ENCODE measurements around the gene HES7. TPM values are rescaled to one million over a fixed set of nuclear protein-coding genes. Genes with fewer than 3 reads are reported as not detected.

The HES7 gene
- total and polyA plus RNA-seq, 9 of the 15 experiments (the other 6 are each of a cell fraction or from before 2014, with no cell fraction given), result 0.03 to 1.7 (median 0.14) TPM; not detected in 1

DNA sequence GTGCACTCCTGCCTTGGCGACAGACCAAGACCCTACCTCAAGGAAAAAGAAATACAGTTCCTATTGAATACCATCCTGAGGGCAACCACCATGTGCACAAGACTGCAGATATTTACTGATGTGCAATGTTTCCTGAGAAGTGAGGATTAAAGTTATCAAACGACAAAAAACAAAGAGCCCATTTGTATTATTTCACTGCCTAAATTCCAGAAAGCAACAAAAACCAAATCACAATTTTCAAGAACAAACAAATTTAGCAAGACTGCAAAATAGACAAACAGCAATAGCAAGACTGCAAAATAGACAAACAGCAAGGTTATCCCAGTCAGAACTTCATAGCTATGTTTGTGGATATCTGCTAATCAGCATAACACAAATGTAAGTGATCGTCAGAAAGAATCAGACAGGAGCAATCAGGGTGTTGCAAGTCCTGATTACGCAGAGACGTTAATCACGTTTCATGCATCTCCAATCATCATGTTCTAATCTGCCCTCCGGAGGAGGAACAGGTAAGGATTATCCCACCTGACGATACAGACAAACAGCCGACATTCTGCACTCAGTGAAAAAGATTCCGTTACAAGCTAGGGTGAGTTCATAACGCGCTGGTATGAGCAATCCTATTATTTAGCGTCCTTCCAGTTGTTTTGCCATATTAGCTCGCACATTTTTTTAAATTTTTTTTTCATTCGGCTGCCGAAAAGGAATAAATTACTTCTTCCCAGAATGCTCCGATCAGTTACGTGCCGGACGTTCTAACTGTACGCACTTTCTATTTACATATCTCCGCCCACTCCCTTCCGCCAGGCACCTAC, 49.4 kb upstream of the HES7 start (continued):
- TF ChIP-seq, protein P1, sequence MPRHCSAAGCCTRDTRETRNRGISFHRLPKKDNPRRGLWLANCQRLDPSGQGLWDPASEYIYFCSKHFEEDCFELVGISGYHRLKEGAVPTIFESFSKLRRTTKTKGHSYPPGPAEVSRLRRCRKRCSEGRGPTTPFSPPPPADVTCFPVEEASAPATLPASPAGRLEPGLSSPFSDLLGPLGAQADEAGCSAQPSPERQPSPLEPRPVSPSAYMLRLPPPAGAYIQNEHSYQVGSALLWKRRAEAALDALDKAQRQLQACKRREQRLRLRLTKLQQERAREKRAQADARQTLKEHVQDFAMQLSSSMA (CRISPR knock-in tag; IDR thresholded peaks at IDR 0.05), result peak; percentile 92
- TF ChIP-seq TCFL5 (CRISPR knock-in tag; conservative IDR thresholded peaks at IDR 0.05) (peak; percentile 77), ZNF551 (CRISPR knock-in tag; IDR thresholded peaks at IDR 0.05) (peak; percentile 93), POLR2G (IDR thresholded peaks at IDR 0.05; ENCODE audit: low read depth, low read length) (peak; percentile 85), ETV6 (IDR thresholded peaks at IDR 0.05; ENCODE audit: borderline replicate concordance in 1 of 2, low read depth in 2 of 2, low read length in 1 of 2) (peak in 1 of 2 experiments; percentile 89; a peak in 1 of 4 replicates), ETV6 (CRISPR knock-in tag; IDR thresholded peaks at IDR 0.05; ENCODE audit: borderline replicate concordance) (no peak), ESRRA (IDR thresholded peaks at IDR 0.05; ENCODE audit: borderline replicate concordance, low read depth) (peak; percentile 56; the same call in 1 of the 2 replicates), TAF9B (IDR thresholded peaks at IDR 0.05; ENCODE audit: partially characterized antibody) (peak; percentile 97), MBD2 (IDR thresholded peaks at IDR 0.05; ENCODE audit: borderline replicate concordance, low read depth) (peak; percentile 95), JUN (IDR thresholded peaks at IDR 0.05; ENCODE audit: borderline replicate concordance, low read depth, low read length) (no peak), JUN (CRISPR knock-in tag; IDR thresholded peaks at IDR 0.05; ENCODE audit: borderline replicate concordance) (no peak; the same call in 1 of the 2 replicates), TRIM28 (IDR thresholded peaks at IDR 0.05) (peak; percentile 32; the same call in 1 of the 2 replicates)
- TF ChIP-seq, protein P2, sequence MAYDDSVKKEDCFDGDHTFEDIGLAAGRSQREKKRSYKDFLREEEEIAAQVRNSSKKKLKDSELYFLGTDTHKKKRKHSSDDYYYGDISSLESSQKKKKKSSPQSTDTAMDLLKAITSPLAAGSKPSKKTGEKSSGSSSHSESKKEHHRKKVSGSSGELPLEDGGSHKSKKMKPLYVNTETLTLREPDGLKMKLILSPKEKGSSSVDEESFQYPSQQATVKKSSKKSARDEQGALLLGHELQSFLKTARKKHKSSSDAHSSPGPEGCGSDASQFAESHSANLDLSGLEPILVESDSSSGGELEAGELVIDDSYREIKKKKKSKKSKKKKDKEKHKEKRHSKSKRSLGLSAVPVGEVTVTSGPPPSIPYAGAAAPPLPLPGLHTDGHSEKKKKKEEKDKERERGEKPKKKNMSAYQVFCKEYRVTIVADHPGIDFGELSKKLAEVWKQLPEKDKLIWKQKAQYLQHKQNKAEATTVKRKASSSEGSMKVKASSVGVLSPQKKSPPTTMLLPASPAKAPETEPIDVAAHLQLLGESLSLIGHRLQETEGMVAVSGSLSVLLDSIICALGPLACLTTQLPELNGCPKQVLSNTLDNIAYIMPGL (CRISPR knock-in tag; IDR thresholded peaks at IDR 0.05), result peak; percentile 65; the same call in 1 of the 2 replicates
- TF ChIP-seq, protein P3, sequence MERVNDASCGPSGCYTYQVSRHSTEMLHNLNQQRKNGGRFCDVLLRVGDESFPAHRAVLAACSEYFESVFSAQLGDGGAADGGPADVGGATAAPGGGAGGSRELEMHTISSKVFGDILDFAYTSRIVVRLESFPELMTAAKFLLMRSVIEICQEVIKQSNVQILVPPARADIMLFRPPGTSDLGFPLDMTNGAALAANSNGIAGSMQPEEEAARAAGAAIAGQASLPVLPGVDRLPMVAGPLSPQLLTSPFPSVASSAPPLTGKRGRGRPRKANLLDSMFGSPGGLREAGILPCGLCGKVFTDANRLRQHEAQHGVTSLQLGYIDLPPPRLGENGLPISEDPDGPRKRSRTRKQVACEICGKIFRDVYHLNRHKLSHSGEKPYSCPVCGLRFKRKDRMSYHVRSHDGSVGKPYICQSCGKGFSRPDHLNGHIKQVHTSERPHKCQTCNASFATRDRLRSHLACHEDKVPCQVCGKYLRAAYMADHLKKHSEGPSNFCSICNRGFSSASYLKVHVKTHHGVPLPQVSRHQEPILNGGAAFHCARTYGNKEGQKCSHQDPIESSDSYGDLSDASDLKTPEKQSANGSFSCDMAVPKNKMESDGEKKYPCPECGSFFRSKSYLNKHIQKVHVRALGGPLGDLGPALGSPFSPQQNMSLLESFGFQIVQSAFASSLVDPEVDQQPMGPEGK (CRISPR knock-in tag; IDR thresholded peaks at IDR 0.05; ENCODE audit: borderline replicate concordance), result peak; percentile 93

All from K562 (cell line).